Gastrocnemius medialis (tissue), 4 donors: ENCODE results near the gene PIP5K1C.

Experiments
- CTCF ChIP-seq, 5 experiments: fragments of 450-650 bp in 3 of 5; fragments of 200-600 bp in 2 of 5; sonication (generic) in 2 of 5; IDR thresholded peaks in 4 of 5; conservative IDR thresholded peaks in 1 of 5; 1 replicate in 4 of 5; 2 replicates in 1 of 5; pipeline ENCODE4 v1.5.1; 2016 to 2019; ENCODE audit warnings: antibody characterized with exemption in 5 of 5, mild to moderate bottlenecking in 3 of 5, moderate library complexity in 3 of 5
- POLR2A ChIP-seq, 2 donors: fragments of 450-650 bp; IDR thresholded peaks; one replicate each; pipeline ENCODE4 v1.6.1; 2017; ENCODE audit warnings: antibody characterized with exemption in 2 of 2, mild to moderate bottlenecking in 2 of 2, moderate library complexity in 2 of 2

- TF ChIP-seq CTCF (IDR thresholded peaks at IDR 0.05 in 4 of 5, conservative IDR thresholded peaks at IDR 0.05 in 1 of 5) (no peak), POLR2A (IDR thresholded peaks at IDR 0.05) (no peak)
Observed at GRCh38 chr19:3667037-3667638, 33.1 kb downstream of the PIP5K1C start.
